ENCODE measurements around the gene NEK5. TPM values are rescaled to one million over a fixed set of nuclear protein-coding genes. Genes with fewer than 3 reads are reported as not detected.

Gene NEK5
- total and polyA plus RNA-seq, 2 donors (not counting 3 experiments of a cell fraction or from before 2014, with no cell fraction given): 0.03 to 0.18 TPM

DNA sequence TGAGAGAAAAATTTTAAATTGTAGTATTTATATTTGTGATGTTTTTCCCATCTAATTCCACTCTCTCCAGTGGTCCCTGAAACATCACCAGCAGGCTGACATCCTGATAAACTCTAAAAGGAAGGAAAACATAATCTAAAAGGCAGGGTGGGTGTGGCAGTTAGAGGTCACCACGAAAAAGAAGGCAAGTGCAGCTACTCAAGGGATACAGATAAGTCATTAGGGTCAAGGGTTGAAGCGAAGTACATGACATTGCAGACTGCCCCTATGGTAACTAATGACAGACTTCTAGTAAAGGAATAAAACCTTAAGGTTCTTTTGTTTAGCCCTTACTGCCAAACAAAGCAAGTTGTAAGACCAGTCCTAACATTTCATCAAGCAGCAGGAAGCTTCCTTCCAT lies 36.5 kb upstream of the NEK5 start:
- Histone ChIP-seq H3K9me3 (replicated peaks; ENCODE audit: control insufficient read depth, insufficient read depth, low read length) (no peaks in the 10 kb centered on the region), H4K20me1 (replicated peaks; ENCODE audit: control insufficient read depth, extremely low read depth, insufficient read depth, low read length) (no peaks in the 10 kb centered on the region), H3K27ac (ENCODE audit: insufficient read depth, low read depth, low read length) (no peak overlapping the region), H3K4me1 (ENCODE audit: control insufficient read depth, extremely low read depth, insufficient read depth, low read length) (peaks cover 37% of the 10 kb centered on the region), H3K9ac (replicated peaks; ENCODE audit: extremely low read depth, insufficient read depth, low read length) (no peak overlapping the region), H3K27me3 (ENCODE audit: control insufficient read depth in 2 of 2, insufficient read depth in 2 of 2, low read length in 2 of 2) (no peaks in the 10 kb centered on the region), H2AFZ (ENCODE audit: low read depth, low read length) (no peak overlapping the region), H3K36me3 (ENCODE audit: control insufficient read depth in 2 of 2, extremely low read depth in 1 of 2, insufficient read depth in 2 of 2, low read length in 2 of 2) (peaks cover 0 to 4% of the 10 kb centered on the region in 2 experiments), H3K79me2 (ENCODE audit: control insufficient read depth, insufficient read depth, low read length) (no peaks in the 10 kb centered on the region), H3K4me2 (ENCODE audit: insufficient read depth, low read length) (no peak overlapping the region), H3K9me1 (replicated peaks; ENCODE audit: control insufficient read depth, extremely low read depth, insufficient read depth, low read length) (no peaks in the 10 kb centered on the region), H3K4me3 (replicated peaks in 1 of 3; ENCODE audit: insufficient read depth in 1 of 3, low read depth in 1 of 3, low read length in 3 of 3) (no peak overlapping the region)
- FAIRE-seq (no peak), DNase-seq (ENCODE audit: low read depth, low spot score) (peak; percentile 5)
- ChIA-PET CTCF (interaction anchor here (1.9 to 2.2 kb wide), 3 partner anchors 9 to 285 kb away, joined by 4 to 10 read pairs (median 8); partner anchors contain the start of gene VPS36), POLR2A (interaction anchor here (1.2 kb wide), 1 partner anchor 712 kb away, joined by 3 read pairs; the partner anchor contains the start of gene INTS6)
- TF ChIP-seq POLR2AphosphoS5 (IDR thresholded peaks at IDR 0.05; ENCODE audit: insufficient read depth, low read depth, low read length) (no peak), GATA2 (IDR thresholded peaks at IDR 0.05; ENCODE audit: insufficient read depth, insufficient read length, low read depth, low read length) (no peak), MYC (IDR thresholded peaks at IDR 0.05; ENCODE audit: low read depth, low read length) (no peak), POLR2A (IDR thresholded peaks at IDR 0.05; ENCODE audit: low read depth, low read length) (no peak)
- dilution Hi-C loops (cut with MboI; ENCODE audit: extremely low pct_ligation_motif_present, low sequenced_read_pairs): no loop called here
- BruUV-seq (replicated peaks): no TSS peak
- intact Hi-C loops (cut with micrococcal nuclease): no loop called here

DNA sequence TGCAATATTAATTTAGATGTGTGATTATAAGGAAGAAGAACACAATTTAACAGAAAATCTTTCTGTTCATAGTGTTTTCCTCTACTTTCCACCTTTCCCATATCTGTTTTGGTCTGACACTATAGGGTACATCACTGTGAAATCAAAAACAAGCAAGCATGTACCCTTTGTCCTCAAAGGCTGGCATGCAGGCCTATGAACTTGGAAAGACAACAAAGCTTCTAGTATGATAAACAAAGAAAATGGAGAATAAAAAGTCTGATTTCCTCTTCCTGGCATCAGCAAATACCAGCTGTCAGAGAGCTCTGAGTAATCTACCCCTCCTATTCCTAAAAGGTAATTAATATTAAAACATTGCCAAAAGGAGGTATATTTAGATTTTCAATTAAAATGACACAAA lies 36.1 kb upstream of the NEK5 start:
- Histone ChIP-seq H4K20me1 (replicated peaks; ENCODE audit: control insufficient read depth, extremely low read depth, insufficient read depth, low read length) (no peaks in the 10 kb centered on the region), H2AFZ (ENCODE audit: low read depth, low read length) (no peak overlapping the region), H3K9ac (replicated peaks; ENCODE audit: extremely low read depth, insufficient read depth, low read length) (no peak overlapping the region), H3K9me1 (replicated peaks; ENCODE audit: control insufficient read depth, extremely low read depth, insufficient read depth, low read length) (no peaks in the 10 kb centered on the region), H3K4me3 (replicated peaks in 1 of 3; ENCODE audit: insufficient read depth in 1 of 3, low read depth in 1 of 3, low read length in 3 of 3) (no peak overlapping the region), H3K4me1 (ENCODE audit: control insufficient read depth, extremely low read depth, insufficient read depth, low read length) (peaks cover 38% of the 10 kb centered on the region), H3K9me3 (replicated peaks; ENCODE audit: control insufficient read depth, insufficient read depth, low read length) (no peaks in the 10 kb centered on the region), H3K79me2 (ENCODE audit: control insufficient read depth, insufficient read depth, low read length) (no peaks in the 10 kb centered on the region), H3K27me3 (ENCODE audit: control insufficient read depth in 2 of 2, insufficient read depth in 2 of 2, low read length in 2 of 2) (no peaks in the 10 kb centered on the region), H3K36me3 (ENCODE audit: control insufficient read depth in 2 of 2, extremely low read depth in 1 of 2, insufficient read depth in 2 of 2, low read length in 2 of 2) (peaks cover 0 to 4% of the 10 kb centered on the region in 2 experiments), H3K4me2 (ENCODE audit: insufficient read depth, low read length) (no peak overlapping the region), H3K27ac (ENCODE audit: insufficient read depth, low read depth, low read length) (no peak overlapping the region)
- TF ChIP-seq POLR2AphosphoS5 (IDR thresholded peaks at IDR 0.05; ENCODE audit: insufficient read depth, low read depth, low read length): no peak
- TF ChIP-seq GATA2 (IDR thresholded peaks at IDR 0.05; ENCODE audit: insufficient read depth, insufficient read length, low read depth, low read length): no peak
- TF ChIP-seq FOS (IDR thresholded peaks at IDR 0.05; ENCODE audit: borderline replicate concordance, insufficient read depth, low read length): no peak
- TF ChIP-seq, protein P1, sequence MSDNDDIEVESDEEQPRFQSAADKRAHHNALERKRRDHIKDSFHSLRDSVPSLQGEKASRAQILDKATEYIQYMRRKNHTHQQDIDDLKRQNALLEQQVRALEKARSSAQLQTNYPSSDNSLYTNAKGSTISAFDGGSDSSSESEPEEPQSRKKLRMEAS (IDR thresholded peaks at IDR 0.05; ENCODE audit: insufficient read depth, insufficient read length): no peak
- no peak for TF ChIP-seq JUN (IDR thresholded peaks at IDR 0.05; ENCODE audit: borderline replicate concordance, insufficient read depth, insufficient read length, low read depth)
- no peak for TF ChIP-seq MYC (IDR thresholded peaks at IDR 0.05; ENCODE audit: low read depth, low read length)
- no peak for TF ChIP-seq EZH2 (IDR thresholded peaks at IDR 0.05; ENCODE audit: borderline replicate concordance, low read depth, low read length, severe bottlenecking)
- no peak for TF ChIP-seq POLR2A (IDR thresholded peaks at IDR 0.05; ENCODE audit: low read depth, low read length)
- TF ChIP-seq, protein P2, sequence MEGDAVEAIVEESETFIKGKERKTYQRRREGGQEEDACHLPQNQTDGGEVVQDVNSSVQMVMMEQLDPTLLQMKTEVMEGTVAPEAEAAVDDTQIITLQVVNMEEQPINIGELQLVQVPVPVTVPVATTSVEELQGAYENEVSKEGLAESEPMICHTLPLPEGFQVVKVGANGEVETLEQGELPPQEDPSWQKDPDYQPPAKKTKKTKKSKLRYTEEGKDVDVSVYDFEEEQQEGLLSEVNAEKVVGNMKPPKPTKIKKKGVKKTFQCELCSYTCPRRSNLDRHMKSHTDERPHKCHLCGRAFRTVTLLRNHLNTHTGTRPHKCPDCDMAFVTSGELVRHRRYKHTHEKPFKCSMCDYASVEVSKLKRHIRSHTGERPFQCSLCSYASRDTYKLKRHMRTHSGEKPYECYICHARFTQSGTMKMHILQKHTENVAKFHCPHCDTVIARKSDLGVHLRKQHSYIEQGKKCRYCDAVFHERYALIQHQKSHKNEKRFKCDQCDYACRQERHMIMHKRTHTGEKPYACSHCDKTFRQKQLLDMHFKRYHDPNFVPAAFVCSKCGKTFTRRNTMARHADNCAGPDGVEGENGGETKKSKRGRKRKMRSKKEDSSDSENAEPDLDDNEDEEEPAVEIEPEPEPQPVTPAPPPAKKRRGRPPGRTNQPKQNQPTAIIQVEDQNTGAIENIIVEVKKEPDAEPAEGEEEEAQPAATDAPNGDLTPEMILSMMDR (IDR thresholded peaks at IDR 0.05; ENCODE audit: extremely low read depth in 1 of 2, insufficient read depth in 1 of 2, low read depth in 1 of 2, low read length in 2 of 2): no peak
- dilution Hi-C loops (cut with MboI; ENCODE audit: extremely low pct_ligation_motif_present, low sequenced_read_pairs): no loop called here
- POLR2A ChIA-PET: interaction anchor here (1.2 kb wide), 1 partner anchor 712 kb away, joined by 3 read pairs; the partner anchor contains the start of gene INTS6
- no TSS peak for BruUV-seq (replicated peaks)
- intact Hi-C loops (cut with micrococcal nuclease): no loop called here
- FAIRE-seq (no peak), DNase-seq (ENCODE audit: low read depth, low spot score) (peak; percentile 26)
- CTCF ChIA-PET: interaction anchor here (1.9 to 2.2 kb wide), 3 partner anchors 8 to 286 kb away, joined by 4 to 10 read pairs (median 8); partner anchors contain the start of gene VPS36

Data from endothelial cell of umbilical vein (primary cell).